ENCODE results near the gene SLC38A10.

SLC38A10 gene

GRCh38 chr17:81302324-81302723 lies 7.2 kb upstream of the SLC38A10 start:
- no peak for ATAC-seq (replicated peaks)
- H3K36me3 Mint-ChIP-seq: no peaks in the 10 kb centered on the region
- H3K4me1 Mint-ChIP-seq: peaks cover 2 to 4% of the 10 kb centered on the region in 2 donors
- DNase-seq: no peak
- no peak overlapping the region for H3K27ac Mint-ChIP-seq
- peaks cover 5 to 6% of the 10 kb centered on the region in 2 donors for H3K27me3 Mint-ChIP-seq
- no peak overlapping the region for H3K4me3 Mint-ChIP-seq
- H3K9me3 Mint-ChIP-seq: no peaks in the 10 kb centered on the region

DNA sequence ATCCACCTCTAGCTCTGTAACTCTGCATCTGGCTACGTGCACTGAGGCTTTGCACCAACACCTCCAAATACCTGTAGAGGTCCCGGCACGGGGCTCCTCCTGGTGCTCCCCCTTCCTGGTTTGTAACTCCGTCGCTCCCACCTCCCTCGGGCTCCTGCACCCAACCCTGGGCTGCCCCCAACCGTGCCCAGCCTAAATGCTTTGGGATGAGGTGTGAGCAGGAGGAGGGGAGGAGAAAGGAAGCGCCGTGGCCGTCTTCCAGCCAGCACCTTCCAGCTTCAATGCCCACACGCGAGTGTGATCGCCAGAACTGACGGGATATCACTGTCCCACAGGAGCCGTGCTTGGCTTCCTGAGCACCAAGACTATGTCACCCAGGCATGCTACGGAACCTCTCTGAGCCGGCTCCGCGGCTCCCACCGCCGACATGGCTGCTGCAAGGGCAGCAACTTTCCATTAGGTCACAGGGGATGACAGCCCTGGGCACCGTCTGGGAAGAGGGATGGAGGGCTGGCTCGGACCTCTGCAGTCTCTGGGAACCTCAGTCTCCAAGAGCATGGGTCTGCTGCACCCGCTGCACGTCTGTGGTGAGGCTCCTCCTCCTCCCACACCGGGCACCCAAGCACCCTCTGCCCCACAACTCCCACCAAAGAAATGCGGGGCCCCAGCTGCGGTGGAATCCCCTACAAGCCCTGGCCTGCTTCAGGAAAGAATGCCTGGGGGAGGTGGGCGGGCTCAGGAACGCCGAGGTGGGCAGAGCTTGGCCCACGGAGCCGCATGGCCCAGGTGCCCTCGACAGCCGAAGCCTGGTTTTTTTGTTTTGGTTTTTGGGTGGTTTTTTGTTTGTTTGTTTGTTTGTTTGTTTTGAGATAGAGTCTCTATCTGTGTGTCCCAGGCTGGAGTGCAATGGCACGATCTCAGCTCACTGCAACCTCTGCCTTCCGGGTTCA lies 6.4 kb upstream of the SLC38A10 start:
- Mint-ChIP-seq H3K36me3 (no peaks in the 10 kb centered on the region), H3K4me1 (peaks cover 4 to 5% of the 10 kb centered on the region in 2 donors), H3K27ac (no peak overlapping the region), H3K9me3 (no peaks in the 10 kb centered on the region), H3K27me3 (peaks cover 5 to 6% of the 10 kb centered on the region in 2 donors), H3K4me3 (no peak overlapping the region)
- DNase-seq (no peak), ATAC-seq (replicated peaks) (no peak)

- DNase-seq (no peak), ATAC-seq (replicated peaks) (no peak)
- Mint-ChIP-seq H3K36me3 (no peaks in the 10 kb centered on the region), H3K27me3 (peaks cover 2 to 6% of the 10 kb centered on the region in 2 donors), H3K4me1 (peaks cover 8 to 13% of the 10 kb centered on the region in 2 donors), H3K9me3 (no peaks in the 10 kb centered on the region), H3K4me3 (no peak overlapping the region), H3K27ac (no peak overlapping the region)
Observed at GRCh38 chr17:81300586-81301155, 5.6 kb upstream of the SLC38A10 start.

- DNase-seq (no peak), ATAC-seq (replicated peaks) (no peak)
- H3K36me3 Mint-ChIP-seq: peaks cover 0 to 3% of the 10 kb centered on the region in 2 donors
- no peak overlapping the region for H3K27ac Mint-ChIP-seq
- H3K9me3 Mint-ChIP-seq: no peaks in the 10 kb centered on the region
- peaks cover 10 to 18% of the 10 kb centered on the region in 2 donors for H3K4me1 Mint-ChIP-seq
- H3K27me3 Mint-ChIP-seq: peaks cover 0 to under 1% of the 10 kb centered on the region in 2 donors
- no peak overlapping the region for H3K4me3 Mint-ChIP-seq
Observed at GRCh38 chr17:81299846-81300585, 4.9 kb upstream of the SLC38A10 start.

GRCh38 chr17:81298991-81299738 lies 4.1 kb upstream of the SLC38A10 start:
- Mint-ChIP-seq H3K4me3 (no peak overlapping the region), H3K27ac (no peak overlapping the region), H3K9me3 (no peaks in the 10 kb centered on the region), H3K27me3 (no peaks in the 10 kb centered on the region), H3K36me3 (peaks cover 4% of the 10 kb centered on the region in 2 donors), H3K4me1 (peaks cover 11 to 22% of the 10 kb centered on the region in 2 donors)
- ATAC-seq (replicated peaks): no peak
- DNase-seq: no peak

DNA sequence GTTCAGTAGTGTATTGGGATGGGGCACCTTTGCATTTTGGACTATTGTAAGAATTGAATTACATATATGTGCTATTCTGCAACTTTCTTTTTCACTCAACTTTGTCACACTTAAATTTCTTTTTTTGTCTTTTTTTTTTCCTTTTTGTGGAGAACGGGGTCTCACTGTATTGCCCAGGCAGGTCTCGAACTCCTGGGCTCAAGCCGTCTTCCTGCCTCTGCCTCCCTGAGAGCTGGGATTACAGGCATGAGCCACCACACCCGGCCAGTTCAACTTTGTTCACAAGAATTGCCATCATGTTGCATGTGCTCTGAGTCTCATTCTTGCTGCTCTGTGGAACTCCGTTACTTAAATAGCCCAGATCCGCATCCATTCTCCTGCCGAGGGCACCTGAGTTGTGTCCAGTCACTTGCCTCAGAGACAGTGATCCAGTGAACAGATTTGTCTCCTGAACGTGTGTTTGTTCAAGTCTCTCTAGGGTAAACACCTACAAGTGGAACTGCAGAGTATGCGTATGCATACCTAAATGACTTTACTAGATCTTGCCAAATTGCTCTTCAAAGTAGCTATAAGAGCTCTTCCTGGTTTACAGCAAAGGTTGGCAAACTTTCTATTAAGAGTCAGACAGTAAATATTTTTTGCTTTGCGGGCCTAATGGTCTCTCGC lies 3.4 kb upstream of the SLC38A10 start:
- Mint-ChIP-seq H3K27me3 (no peaks in the 10 kb centered on the region), H3K4me1 (peaks cover 16 to 28% of the 10 kb centered on the region in 2 donors), H3K9me3 (no peaks in the 10 kb centered on the region), H3K4me3 (no peak overlapping the region), H3K27ac (no peak overlapping the region), H3K36me3 (peaks cover 4 to 5% of the 10 kb centered on the region in 2 donors)
- DNase-seq (no peak), ATAC-seq (replicated peaks) (no peak)

- Mint-ChIP-seq H3K27me3 (no peaks in the 10 kb centered on the region), H3K4me1 (peaks cover 26 to 45% of the 10 kb centered on the region in 2 donors), H3K4me3 (peak overlapping the region; percentile 90 to 99), H3K36me3 (peaks cover 8 to 9% of the 10 kb centered on the region in 2 donors), H3K27ac (peak overlapping the region; percentile 99), H3K9me3 (no peaks in the 10 kb centered on the region)
- ATAC-seq (replicated peaks) (peak; percentile 54), DNase-seq (peak; percentile 41)
Observed at GRCh38 chr17:81295676-81296381, 722 bp upstream of the SLC38A10 start.

DNA sequence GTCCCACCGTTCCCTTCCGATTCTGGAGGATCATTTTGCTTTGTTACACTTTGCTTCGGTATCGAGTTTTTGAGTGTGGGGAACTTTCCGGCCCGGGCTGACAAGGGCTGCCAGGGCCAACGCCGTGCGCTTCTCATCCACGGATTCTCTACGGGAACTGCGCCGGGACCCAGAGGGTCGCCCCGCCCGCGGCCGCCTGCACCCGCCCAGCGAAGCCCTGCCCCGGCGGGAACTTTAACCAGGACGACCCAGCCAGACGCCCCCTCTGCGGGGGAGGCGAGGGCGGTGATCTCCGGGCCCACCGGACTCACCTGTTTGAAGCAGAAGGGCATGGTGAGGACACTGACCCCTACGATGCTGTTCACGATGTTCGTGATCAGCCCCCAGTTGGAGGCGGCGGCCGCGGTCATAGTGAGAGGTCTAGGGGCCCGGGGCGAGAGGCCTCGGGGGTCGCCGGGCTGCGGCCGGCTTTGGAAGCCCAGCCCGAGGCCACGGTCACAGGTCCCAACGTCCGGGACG lies 536 bp downstream of the SLC38A10 start:
- Mint-ChIP-seq H3K9me3 (no peaks in the 10 kb centered on the region), H3K4me1 (peaks cover 27 to 46% of the 10 kb centered on the region in 2 donors), H3K4me3 (peak overlapping the region; percentile 88 to 99), H3K36me3 (peaks cover 15 to 17% of the 10 kb centered on the region in 2 donors), H3K27me3 (no peaks in the 10 kb centered on the region), H3K27ac (peak overlapping the region; percentile 91)
- ATAC-seq (replicated peaks): peak; percentile 3 to 15
- DNase-seq: no peak

GRCh38 chr17:81292450-81292849 lies 2.7 kb downstream of the SLC38A10 start:
- Mint-ChIP-seq H3K9me3 (no peaks in the 10 kb centered on the region), H3K4me3 (peak overlapping the region in 1 of 2 donors; percentile 14), H3K4me1 (peaks cover 30 to 51% of the 10 kb centered on the region in 2 donors), H3K27ac (peak overlapping the region; percentile 51), H3K27me3 (no peaks in the 10 kb centered on the region), H3K36me3 (peaks cover 24 to 29% of the 10 kb centered on the region in 2 donors)
- ATAC-seq (replicated peaks) (no peak), DNase-seq (no peak)

GRCh38 chr17:81291662-81292061 lies 3.4 kb downstream of the SLC38A10 start:
- no peaks in the 10 kb centered on the region for H3K27me3 Mint-ChIP-seq
- peak; percentile 66 to 72 for ATAC-seq (replicated peaks)
- peak overlapping the region in 1 of 2 donors; percentile 30 for H3K4me3 Mint-ChIP-seq
- H3K36me3 Mint-ChIP-seq: peaks cover 32 to 36% of the 10 kb centered on the region in 2 donors
- H3K4me1 Mint-ChIP-seq: peaks cover 34 to 56% of the 10 kb centered on the region in 2 donors
- DNase-seq: peak; percentile 71
- no peak overlapping the region for H3K27ac Mint-ChIP-seq
- no peaks in the 10 kb centered on the region for H3K9me3 Mint-ChIP-seq

DNA sequence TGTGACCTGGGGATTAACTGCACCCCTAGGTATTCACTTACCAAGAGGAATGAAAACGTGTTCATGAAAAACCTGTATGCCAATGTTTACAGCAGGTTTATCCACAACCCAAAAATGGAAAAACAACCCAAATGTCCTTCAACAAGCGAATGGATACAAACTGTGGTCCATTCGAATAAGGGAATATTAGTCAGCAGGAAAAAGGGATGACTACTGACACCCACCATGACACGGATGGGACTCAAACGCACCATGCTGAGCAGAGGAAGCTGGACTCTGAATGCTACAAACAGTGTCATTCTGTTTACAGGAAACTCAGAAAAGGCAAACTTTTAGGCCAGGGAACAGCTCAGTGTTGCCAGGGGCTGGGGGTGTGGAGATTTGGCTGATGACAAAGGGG lies 4.9 kb downstream of the SLC38A10 start:
- no peak for DNase-seq
- no peak for ATAC-seq (replicated peaks)
- peaks cover 33 to 56% of the 10 kb centered on the region in 2 donors for H3K4me1 Mint-ChIP-seq
- H3K9me3 Mint-ChIP-seq: no peaks in the 10 kb centered on the region
- H3K4me3 Mint-ChIP-seq: no peak overlapping the region
- no peaks in the 10 kb centered on the region for H3K27me3 Mint-ChIP-seq
- H3K36me3 Mint-ChIP-seq: peaks cover 32 to 41% of the 10 kb centered on the region in 2 donors
- no peak overlapping the region for H3K27ac Mint-ChIP-seq

DNA sequence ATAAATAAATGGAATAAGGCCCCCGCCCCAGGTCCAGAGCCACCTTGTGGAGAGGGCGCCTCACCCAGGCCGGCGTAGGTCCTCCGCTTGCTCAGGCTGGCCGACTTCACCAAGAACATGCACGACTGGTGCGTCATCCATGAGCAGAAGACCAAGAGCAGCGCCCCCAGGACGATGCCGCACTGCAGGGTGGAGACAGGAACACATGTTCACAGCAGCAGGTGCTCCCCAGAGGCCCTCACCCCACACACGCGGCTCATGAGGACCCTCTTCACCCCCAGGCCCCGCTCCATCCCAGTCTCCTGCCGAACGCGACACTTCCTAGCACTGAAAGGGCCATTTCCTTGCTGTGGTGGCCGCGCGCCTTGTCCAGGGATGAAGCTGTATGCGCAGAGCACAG lies 5.5 kb downstream of the SLC38A10 start:
- no peak overlapping the region for H3K27ac Mint-ChIP-seq
- no peak for ATAC-seq (replicated peaks)
- no peak for DNase-seq
- H3K27me3 Mint-ChIP-seq: no peaks in the 10 kb centered on the region
- H3K9me3 Mint-ChIP-seq: no peaks in the 10 kb centered on the region
- H3K4me1 Mint-ChIP-seq: peaks cover 38 to 61% of the 10 kb centered on the region in 2 donors
- peaks cover 32 to 41% of the 10 kb centered on the region in 2 donors for H3K36me3 Mint-ChIP-seq
- H3K4me3 Mint-ChIP-seq: no peak overlapping the region

Data from stimulated activated naive B cell treated with anti-CD40 and anti-IgM and Interleukin-4, amounts not matched to agents 10 μg/mL and 1 μg/mL and 100 μg/mL, for 72 hours (primary cell).